ENCODE data around the gene MYO19.

- TF ChIP-seq POLR2A (IDR thresholded peaks at IDR 0.05; ENCODE audit: low read length): no peak
- TF ChIP-seq GATA1 (IDR thresholded peaks at IDR 0.05; ENCODE audit: low read depth, low read length): no peak
Observed at GRCh38 chr17:36501351-36501750, 33.3 kb downstream of the MYO19 start.

Data from erythroblast (primary cell).